B cell (primary cell): Measurements from ENCODE around the gene CBX2. TPM values are rescaled to one million over a fixed set of nuclear protein-coding genes. Genes with fewer than 3 reads are reported as not detected.

Source experiments
- ATAC-seq: fragments of 200-7000 bp; cut with Tn5 transposase; one replicate; pipeline ENCODE4 v1.10.0; 2021; ENCODE audit warnings: low read depth, mild to moderate bottlenecking, moderate number of reproducible peaks, moderate library complexity
- CTCF ChIA-PET: fragments of 350-600 bp; sonication (Branson Sonifier 250); formaldehyde crosslinking; loops from one replicate; lab custom pipeline; 2021; ENCODE audit warnings: antibody characterized with exemption, inconsistent platforms; lab: Charles Lee
- POLR2A ChIA-PET: fragments of 350-600 bp; sonication (Branson Sonifier 250); formaldehyde crosslinking; loops from one replicate; lab custom pipeline; 2021; ENCODE audit warnings: antibody characterized with exemption; lab: Charles Lee
- DNase-seq: peaks from one replicate; pipeline ENCODE4 v3.0.0; 2013
- H2AFZ ChIP-seq: 2 replicates; pipeline ENCODE4 v1.6.1; 2012; ENCODE audit warnings: mild to moderate bottlenecking, low read depth, low read length; ENCODE audit not compliant: insufficient read depth, poor library complexity, severe bottlenecking
- H3K27ac ChIP-seq, 2 donors: 1 replicate in 1 of 2; 2 replicates in 1 of 2; pipeline ENCODE4 v1.5.1; 2012 to 2013; ENCODE audit warnings: low read length in 2 of 2, mild to moderate bottlenecking in 2 of 2, moderate library complexity in 1 of 2
- H3K27me3 ChIP-seq, 4 experiments: fragments of 200-600 bp in 1 of 4; sonication (generic) in 1 of 4; replicated peaks in 1 of 4; 1 replicate in 2 of 4; 2 replicates in 2 of 4; pipeline versions ENCODE4 v1.6.1 to v1.7.0; 2013 to 2016; ENCODE audit warnings: low read length in 3 of 4, mild to moderate bottlenecking in 2 of 4, mixed read lengths in 1 of 4, moderate library complexity in 1 of 4; ENCODE audit not compliant: insufficient read depth in 4 of 4, control insufficient read depth in 3 of 4; ENCODE audit errors: control extremely low read depth in 1 of 4
- H3K36me3 ChIP-seq, 2 experiments: replicated peaks in 1 of 2; 1 replicate in 1 of 2; 2 replicates in 1 of 2; pipeline versions ENCODE4 v1.6.1 to v1.7.1; 2013; ENCODE audit warnings: low read length in 1 of 2; ENCODE audit not compliant: insufficient read depth in 2 of 2, control insufficient read depth in 1 of 2; ENCODE audit errors: control extremely low read depth in 1 of 2, extremely low read depth in 1 of 2
- H3K4me1 ChIP-seq, 2 donors: fragments of 200-600 bp in 1 of 2; sonication (generic) in 1 of 2; 1 replicate in 1 of 2; 2 replicates in 1 of 2; pipeline versions ENCODE4 v1.5.1 to v1.6.1; 2013 to 2017; ENCODE audit warnings: low read length in 2 of 2; ENCODE audit not compliant: control insufficient read depth in 2 of 2, insufficient read depth in 2 of 2
- H3K4me2 ChIP-seq: replicated peaks from 2 replicates; pipeline ENCODE3; 2012; ENCODE audit warnings: mild to moderate bottlenecking, low read depth, low read length; ENCODE audit not compliant: poor library complexity, severe bottlenecking
- H3K4me3 ChIP-seq, 5 experiments: fragments of 200-600 bp in 1 of 5; sonication (generic) in 1 of 5; 1 replicate in 3 of 5; 2 replicates in 2 of 5; pipeline versions ENCODE4 v1.5.1 to v1.7.0; 2011 to 2016; ENCODE audit warnings: low read length in 4 of 5, mild to moderate bottlenecking in 4 of 5, low read depth in 2 of 5, control low read depth in 1 of 5, moderate library complexity in 1 of 5; ENCODE audit not compliant: insufficient read depth in 1 of 5; ENCODE audit errors: control extremely low read depth in 1 of 5, extremely low read depth in 1 of 5
- H3K79me2 ChIP-seq: fragments of 200-600 bp; sonication (generic); one replicate; pipeline ENCODE4 v1.6.0; 2016; ENCODE audit warnings: low read length; ENCODE audit not compliant: control insufficient read depth, insufficient read depth
- H3K9ac ChIP-seq: fragments of 200-600 bp; sonication (generic); 2 replicates; pipeline ENCODE4 v1.6.1; 2017; ENCODE audit warnings: mild to moderate bottlenecking, low read length, moderate library complexity
- H3K9me3 ChIP-seq, 3 donors: one replicate each; pipeline versions ENCODE4 v1.6.1 to v1.7.1; 2013; ENCODE audit warnings: low read length in 2 of 3; ENCODE audit not compliant: control insufficient read depth in 2 of 3, insufficient read depth in 1 of 3; ENCODE audit errors: control extremely low read depth in 1 of 3
- H4K20me1 ChIP-seq: 2 replicates; pipeline ENCODE4 v1.6.0; 2012; ENCODE audit warnings: mild to moderate bottlenecking, low read length; ENCODE audit not compliant: insufficient read depth, control insufficient read depth, poor library complexity, severe bottlenecking
- H3K27ac Mint-ChIP-seq: one replicate; pipeline ENCODE4 v1.8.0; 2021; ENCODE audit warnings: mixed read lengths
- H3K27me3 Mint-ChIP-seq: one replicate; pipeline ENCODE4 v1.8.0; 2021; ENCODE audit warnings: mixed read lengths
- H3K4me1 Mint-ChIP-seq: one replicate; pipeline ENCODE4 v1.8.0; 2021; ENCODE audit warnings: mixed read lengths
- H3K4me3 Mint-ChIP-seq: one replicate; pipeline ENCODE4 v1.8.0; 2021; ENCODE audit warnings: mixed read lengths
- H3K9me3 Mint-ChIP-seq: one replicate; pipeline ENCODE4 v1.8.0; 2022; ENCODE audit warnings: mixed read lengths; ENCODE audit not compliant: insufficient read depth
- CTCF ChIP-seq: fragments of 200-600 bp; IDR thresholded peaks from one replicate; pipeline ENCODE4 v1.8.0; 2022; ENCODE audit warnings: antibody characterized with exemption, mild to moderate bottlenecking
- EZH2 ChIP-seq: IDR thresholded peaks from 2 replicates; pipeline ENCODE4 v1.6.1; 2012; ENCODE audit warnings: borderline replicate concordance, low read depth, mild to moderate bottlenecking, moderate library complexity, low read length; ENCODE audit not compliant: insufficient read depth, poor library complexity, severe bottlenecking
- WGBS: methylation state at CpG from one replicate; pipeline ENCODE4 v1.1.5; 2013; ENCODE audit warnings: missing lambda C conversion rate; ENCODE audit not compliant: insufficient coverage; 5-methylcytosine and 5-hydroxymethylcytosine counted together
- intact Hi-C: fragments of 100-400 bp; cut with micrococcal nuclease; formaldehyde crosslinking; loops from one replicate; pipeline ENCODE4 v1.10.0; 2022
- polyA plus RNA-seq: library from polyadenylated mRNA; depleted of rRNA; stranded (reverse); fragments of >200 nt; gene quantifications from 2 replicates; pipeline ENCODE4 v1.2.3, GENCODE V29; 2012
- total RNA-seq, 2 donors: library from RNA; stranded (reverse); fragments of 120-200 nt in 1 of 2; gene quantifications; 1 replicate in 1 of 2; 2 replicates in 1 of 2; pipeline versions ENCODE4 v1.2.3 to v1.2.4, GENCODE V29; 2013 to 2022

The CBX2 gene
- total and polyA plus RNA-seq, 2 donors (not counting 1 experiment from before 2014, with no cell fraction given) = 0.10 to 0.47 TPM

DNA sequence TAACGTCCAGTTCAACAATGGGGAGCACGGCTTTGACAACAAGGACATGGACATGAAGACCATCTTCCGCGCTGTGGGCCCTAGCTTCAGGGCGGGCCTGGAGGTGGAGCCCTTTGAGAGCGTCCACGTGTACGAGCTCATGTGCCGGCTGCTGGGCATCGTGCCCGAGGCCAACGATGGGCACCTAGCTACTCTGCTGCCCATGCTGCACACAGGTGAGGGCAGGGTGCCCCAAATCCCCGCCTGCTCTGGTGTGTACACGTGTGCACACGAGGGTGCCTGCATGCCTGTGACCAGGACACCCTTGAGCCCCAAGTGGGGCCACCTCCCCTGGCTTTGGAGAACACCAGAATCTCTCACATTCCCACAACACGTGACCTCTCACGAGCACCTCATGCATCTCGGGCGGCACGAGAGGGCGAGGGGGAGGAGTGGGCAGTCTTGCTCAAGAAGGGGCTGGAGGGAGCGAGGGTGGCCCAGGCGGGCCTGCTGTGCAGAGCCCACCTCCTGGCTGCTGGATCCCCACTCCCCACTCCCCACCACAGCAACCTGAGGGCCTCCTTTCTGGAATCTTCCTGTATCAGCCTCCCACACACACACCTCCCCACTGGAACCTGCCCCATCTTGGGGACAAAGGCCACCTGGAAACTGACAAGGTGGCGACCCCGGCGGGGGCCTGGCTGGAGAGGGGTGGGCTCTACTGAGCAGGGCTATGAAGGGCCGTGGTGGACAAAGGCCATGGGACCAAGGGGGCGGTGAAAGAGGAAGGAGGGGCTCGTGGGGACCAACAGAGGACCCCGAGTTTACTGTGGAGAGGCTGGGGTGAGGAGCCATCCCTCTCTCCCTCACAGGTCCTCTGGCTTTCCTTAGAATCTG is 40.7 kb upstream of the CBX2 start:
- peaks cover 0 to 13% (median 4%) of the 10 kb centered on the region in 4 experiments for H3K27me3 ChIP-seq
- WGBS = 94% methylated on average over 27 of the region's 30 CpGs
- H3K79me2 ChIP-seq = no peaks in the 10 kb centered on the region
- no peaks in the 10 kb centered on the region for H3K36me3 ChIP-seq
- no peak overlapping the region for H3K4me2 ChIP-seq
- no peak overlapping the region for H3K4me3 Mint-ChIP-seq
- H3K27ac ChIP-seq = no peak overlapping the region
- no peaks in the 10 kb centered on the region for H4K20me1 ChIP-seq
- no peak overlapping the region for H3K27ac Mint-ChIP-seq
- H3K4me1 ChIP-seq = peaks cover 19 to 20% of the 10 kb centered on the region in 2 donors
- H3K9me3 ChIP-seq = peaks cover 0 to 3% (median 0%) of the 10 kb centered on the region in 3 donors
- H3K4me3 ChIP-seq = no peak overlapping the region
- ATAC-seq (no peak), DNase-seq (no peak)
- peaks cover 21% of the 10 kb centered on the region for H3K4me1 Mint-ChIP-seq
- ChIA-PET CTCF (no interaction called here), POLR2A (no interaction called here)
- TF ChIP-seq CTCF (no peak), EZH2 (no peak)
- intact Hi-C loops = no loop called here
- H2AFZ ChIP-seq = no peak overlapping the region
- H3K9me3 Mint-ChIP-seq = no peaks in the 10 kb centered on the region
- no peak overlapping the region for H3K9ac ChIP-seq
- H3K27me3 Mint-ChIP-seq = peaks cover 16% of the 10 kb centered on the region
